HepG2 (cell line): ENCODE results near the gene KRT10. TPM values are rescaled to one million over a fixed set of nuclear protein-coding genes. Genes with fewer than 3 reads are reported as not detected.
A peak's percentile ranks its signal among the peaks of the same experiment; 100 is the strongest.

Experiments used
- CAMTA2 ChIP-seq: sonication (generic); formaldehyde crosslinking; IDR thresholded peaks from 2 replicates; pipeline ENCODE4 v1.4.0; 2020; ENCODE audit warnings: mild to moderate bottlenecking, missing genetic modification reagents, borderline replicate concordance
- JUN ChIP-seq: sonication (generic); formaldehyde crosslinking; IDR thresholded peaks from 2 replicates; pipeline ENCODE4 v1.4.0; 2020; ENCODE audit warnings: mild to moderate bottlenecking, missing genetic modification reagents
- KDM6A ChIP-seq: IDR thresholded peaks from 2 replicates; pipeline ENCODE4 v1.6.1; 2016; ENCODE audit warnings: low read depth
- MIXL1 ChIP-seq: IDR thresholded peaks from 2 replicates; pipeline ENCODE4 v1.6.1; 2016
- NFKBIZ ChIP-seq: IDR thresholded peaks from 2 replicates; pipeline ENCODE4 v1.6.1; 2018; ENCODE audit warnings: missing genetic modification reagents, missing compliant biosample characterization
- SATB2 ChIP-seq: sonication (generic); formaldehyde crosslinking; IDR thresholded peaks from 2 replicates; pipeline ENCODE4 v1.5.0; 2020; ENCODE audit warnings: missing genetic modification reagents
- SP140L ChIP-seq: sonication (generic); formaldehyde crosslinking; IDR thresholded peaks from 2 replicates; pipeline ENCODE4 v1.4.0; 2020; ENCODE audit warnings: missing genetic modification reagents, borderline replicate concordance
- STAG1 ChIP-seq: sonication (generic); formaldehyde crosslinking; IDR thresholded peaks from 2 replicates; pipeline ENCODE4 v1.4.0; 2020; ENCODE audit warnings: missing genetic modification reagents
- TEAD3 ChIP-seq: optimal IDR thresholded peaks from 2 replicates; pipeline ENCODE3; 2016; ENCODE audit warnings: borderline replicate concordance
- ZBTB38 ChIP-seq: sonication (generic); formaldehyde crosslinking; IDR thresholded peaks from 2 replicates; pipeline ENCODE4 v1.5.1; 2020; ENCODE audit warnings: mild to moderate bottlenecking, missing genetic modification reagents
- ZIK1 ChIP-seq: sonication (generic); formaldehyde crosslinking; IDR thresholded peaks from 2 replicates; pipeline ENCODE4 v1.5.0; 2020; ENCODE audit warnings: mild to moderate bottlenecking, low read depth, missing genetic modification reagents, borderline replicate concordance
- ZNF180 ChIP-seq: sonication (generic); formaldehyde crosslinking; IDR thresholded peaks from 2 replicates; pipeline ENCODE4 v1.4.0; 2020; ENCODE audit warnings: low read depth, missing genetic modification reagents, borderline replicate concordance
- ZNF562 ChIP-seq: sonication (generic); formaldehyde crosslinking; IDR thresholded peaks from 2 replicates; pipeline ENCODE4 v1.8.0; 2022; ENCODE audit warnings: missing genetic modification reagents, borderline replicate concordance
- ZNF672 ChIP-seq: sonication (generic); formaldehyde crosslinking; IDR thresholded peaks from 2 replicates; pipeline ENCODE4 v1.8.1; 2022; ENCODE audit warnings: missing genetic modification reagents
- ZSCAN9 ChIP-seq: IDR thresholded peaks from 2 replicates; pipeline ENCODE4 v1.6.1; 2016; ENCODE audit warnings: borderline replicate concordance
- polyA plus RNA-seq, 8 experiments: library from polyadenylated mRNA; depleted of rRNA in 3 of 8; stranded (reverse) in 7 of 8; unstranded in 1 of 8; fragments of >200 nt; fragmentation: Illumina TruSeq in 4 of 8; extraction: Trizol in 4 of 8; gene quantifications; 2 replicates each; pipeline versions ENCODE4 v1.2.1 to v1.2.3, GENCODE V29; 2011 to 2016; ENCODE audit warnings: low read depth in 4 of 8, missing spikeins in 1 of 8, mixed read lengths in 1 of 8; ENCODE audit not compliant: insufficient read depth in 1 of 8
- total RNA-seq, 5 experiments: library from RNA; depleted of rRNA; stranded (reverse); fragments of >200 nt; fragmentation: Illumina TruSeq; extraction: Trizol; gene quantifications; 2 replicates each; pipeline ENCODE4 v1.2.3, GENCODE V29; 2016; ENCODE audit warnings: low read depth in 1 of 5
- TF ChIP-seq, protein P1 (sequence below): sonication (generic); formaldehyde crosslinking; IDR thresholded peaks from 2 replicates; pipeline ENCODE4 v1.4.0; 2020; ENCODE audit warnings: mild to moderate bottlenecking, missing genetic modification reagents
- TF ChIP-seq, protein P2 (sequence below): sonication (generic); formaldehyde crosslinking; IDR thresholded peaks from 2 replicates; pipeline ENCODE4 v1.5.0; 2020; ENCODE audit warnings: missing genetic modification reagents
- TF ChIP-seq, protein P3 (sequence below): sonication (generic); formaldehyde crosslinking; IDR thresholded peaks from 2 replicates; pipeline ENCODE4 v1.4.0; 2020; ENCODE audit warnings: mild to moderate bottlenecking, low read depth, missing genetic modification reagents
- TF ChIP-seq, protein P4 (sequence below): sonication (generic); formaldehyde crosslinking; IDR thresholded peaks from 2 replicates; pipeline ENCODE4 v1.5.1; 2020; ENCODE audit warnings: mild to moderate bottlenecking, missing genetic modification reagents, borderline replicate concordance
- TF ChIP-seq, protein P5 (sequence below): sonication (generic); formaldehyde crosslinking; IDR thresholded peaks from 2 replicates; pipeline ENCODE4 v1.8.1; 2023; ENCODE audit warnings: mild to moderate bottlenecking, moderate library complexity, missing genetic modification reagents

The KRT10 gene
- total and polyA plus RNA-seq, 2 of the 13 experiments (the other 11 are each of a cell fraction or from before 2014, with no cell fraction given) = 25.1 to 27.5 TPM

DNA sequence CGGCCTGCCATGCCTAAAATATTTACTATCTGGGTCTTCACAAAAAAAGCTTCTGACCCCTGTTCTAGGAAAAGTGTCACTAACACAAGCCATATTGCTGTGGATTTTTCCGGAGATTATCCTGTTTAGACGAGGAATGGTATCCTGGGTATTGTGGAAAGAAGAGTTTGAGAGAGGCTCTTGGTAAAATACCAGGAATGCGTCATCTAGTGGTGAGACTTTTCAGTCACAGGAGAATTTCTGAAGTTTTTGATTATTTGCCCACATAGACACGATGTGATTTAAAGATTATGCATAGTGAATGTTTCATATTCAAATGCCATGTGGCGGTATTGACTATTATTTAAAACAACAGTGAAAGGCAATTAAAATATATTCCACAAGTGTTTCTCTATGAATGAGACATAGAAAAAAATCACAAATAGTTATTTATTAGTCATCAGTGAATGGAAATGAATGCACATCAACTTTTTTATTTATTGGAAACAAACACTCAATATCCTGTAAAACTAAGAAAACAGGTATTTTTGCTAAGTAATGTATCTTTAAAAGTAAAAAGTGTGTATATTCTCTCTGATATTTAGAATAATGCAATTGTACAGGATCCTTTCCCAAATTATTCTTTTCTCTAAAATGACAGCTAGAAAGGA lies 30.5 kb downstream of the KRT10 start (continued):
- TF ChIP-seq, protein P1, sequence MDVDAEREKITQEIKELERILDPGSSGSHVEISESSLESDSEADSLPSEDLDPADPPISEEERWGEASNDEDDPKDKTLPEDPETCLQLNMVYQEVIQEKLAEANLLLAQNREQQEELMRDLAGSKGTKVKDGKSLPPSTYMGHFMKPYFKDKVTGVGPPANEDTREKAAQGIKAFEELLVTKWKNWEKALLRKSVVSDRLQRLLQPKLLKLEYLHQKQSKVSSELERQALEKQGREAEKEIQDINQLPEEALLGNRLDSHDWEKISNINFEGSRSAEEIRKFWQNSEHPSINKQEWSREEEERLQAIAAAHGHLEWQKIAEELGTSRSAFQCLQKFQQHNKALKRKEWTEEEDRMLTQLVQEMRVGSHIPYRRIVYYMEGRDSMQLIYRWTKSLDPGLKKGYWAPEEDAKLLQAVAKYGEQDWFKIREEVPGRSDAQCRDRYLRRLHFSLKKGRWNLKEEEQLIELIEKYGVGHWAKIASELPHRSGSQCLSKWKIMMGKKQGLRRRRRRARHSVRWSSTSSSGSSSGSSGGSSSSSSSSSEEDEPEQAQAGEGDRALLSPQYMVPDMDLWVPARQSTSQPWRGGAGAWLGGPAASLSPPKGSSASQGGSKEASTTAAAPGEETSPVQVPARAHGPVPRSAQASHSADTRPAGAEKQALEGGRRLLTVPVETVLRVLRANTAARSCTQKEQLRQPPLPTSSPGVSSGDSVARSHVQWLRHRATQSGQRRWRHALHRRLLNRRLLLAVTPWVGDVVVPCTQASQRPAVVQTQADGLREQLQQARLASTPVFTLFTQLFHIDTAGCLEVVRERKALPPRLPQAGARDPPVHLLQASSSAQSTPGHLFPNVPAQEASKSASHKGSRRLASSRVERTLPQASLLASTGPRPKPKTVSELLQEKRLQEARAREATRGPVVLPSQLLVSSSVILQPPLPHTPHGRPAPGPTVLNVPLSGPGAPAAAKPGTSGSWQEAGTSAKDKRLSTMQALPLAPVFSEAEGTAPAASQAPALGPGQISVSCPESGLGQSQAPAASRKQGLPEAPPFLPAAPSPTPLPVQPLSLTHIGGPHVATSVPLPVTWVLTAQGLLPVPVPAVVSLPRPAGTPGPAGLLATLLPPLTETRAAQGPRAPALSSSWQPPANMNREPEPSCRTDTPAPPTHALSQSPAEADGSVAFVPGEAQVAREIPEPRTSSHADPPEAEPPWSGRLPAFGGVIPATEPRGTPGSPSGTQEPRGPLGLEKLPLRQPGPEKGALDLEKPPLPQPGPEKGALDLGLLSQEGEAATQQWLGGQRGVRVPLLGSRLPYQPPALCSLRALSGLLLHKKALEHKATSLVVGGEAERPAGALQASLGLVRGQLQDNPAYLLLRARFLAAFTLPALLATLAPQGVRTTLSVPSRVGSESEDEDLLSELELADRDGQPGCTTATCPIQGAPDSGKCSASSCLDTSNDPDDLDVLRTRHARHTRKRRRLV = no peak
- TF ChIP-seq, protein P2, sequence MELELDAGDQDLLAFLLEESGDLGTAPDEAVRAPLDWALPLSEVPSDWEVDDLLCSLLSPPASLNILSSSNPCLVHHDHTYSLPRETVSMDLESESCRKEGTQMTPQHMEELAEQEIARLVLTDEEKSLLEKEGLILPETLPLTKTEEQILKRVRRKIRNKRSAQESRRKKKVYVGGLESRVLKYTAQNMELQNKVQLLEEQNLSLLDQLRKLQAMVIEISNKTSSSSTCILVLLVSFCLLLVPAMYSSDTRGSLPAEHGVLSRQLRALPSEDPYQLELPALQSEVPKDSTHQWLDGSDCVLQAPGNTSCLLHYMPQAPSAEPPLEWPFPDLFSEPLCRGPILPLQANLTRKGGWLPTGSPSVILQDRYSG (CRISPR knock-in tag) = no peak
- TF ChIP-seq ZNF562 (CRISPR knock-in tag) (no peak), STAG1 (peak; percentile 63), CAMTA2 (CRISPR knock-in tag) (no peak), ZBTB38 (CRISPR knock-in tag) (no peak), ZIK1 (CRISPR knock-in tag) (no peak), TEAD3 (peak; percentile 52), ZNF672 (CRISPR knock-in tag) (no peak), ZNF180 (CRISPR knock-in tag) (no peak), ZSCAN9 (CRISPR knock-in tag) (no peak), KDM6A (CRISPR knock-in tag) (no peak), SP140L (0 out of 2 replicates have a peak, but pooled peaks have one; percentile 83), MIXL1 (CRISPR knock-in tag) (0 out of 2 replicates have a peak, but pooled peaks have one; percentile 40), NFKBIZ (CRISPR knock-in tag) (no peak), SATB2 (CRISPR knock-in tag) (no peak), JUN (CRISPR knock-in tag) (no peak)
- TF ChIP-seq, protein P3, sequence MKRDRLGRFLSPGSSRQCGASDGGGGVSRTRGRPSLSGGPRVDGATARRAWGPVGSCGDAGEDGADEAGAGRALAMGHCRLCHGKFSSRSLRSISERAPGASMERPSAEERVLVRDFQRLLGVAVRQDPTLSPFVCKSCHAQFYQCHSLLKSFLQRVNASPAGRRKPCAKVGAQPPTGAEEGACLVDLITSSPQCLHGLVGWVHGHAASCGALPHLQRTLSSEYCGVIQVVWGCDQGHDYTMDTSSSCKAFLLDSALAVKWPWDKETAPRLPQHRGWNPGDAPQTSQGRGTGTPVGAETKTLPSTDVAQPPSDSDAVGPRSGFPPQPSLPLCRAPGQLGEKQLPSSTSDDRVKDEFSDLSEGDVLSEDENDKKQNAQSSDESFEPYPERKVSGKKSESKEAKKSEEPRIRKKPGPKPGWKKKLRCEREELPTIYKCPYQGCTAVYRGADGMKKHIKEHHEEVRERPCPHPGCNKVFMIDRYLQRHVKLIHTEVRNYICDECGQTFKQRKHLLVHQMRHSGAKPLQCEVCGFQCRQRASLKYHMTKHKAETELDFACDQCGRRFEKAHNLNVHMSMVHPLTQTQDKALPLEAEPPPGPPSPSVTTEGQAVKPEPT (CRISPR knock-in tag) = no peak
- TF ChIP-seq, protein P4, sequence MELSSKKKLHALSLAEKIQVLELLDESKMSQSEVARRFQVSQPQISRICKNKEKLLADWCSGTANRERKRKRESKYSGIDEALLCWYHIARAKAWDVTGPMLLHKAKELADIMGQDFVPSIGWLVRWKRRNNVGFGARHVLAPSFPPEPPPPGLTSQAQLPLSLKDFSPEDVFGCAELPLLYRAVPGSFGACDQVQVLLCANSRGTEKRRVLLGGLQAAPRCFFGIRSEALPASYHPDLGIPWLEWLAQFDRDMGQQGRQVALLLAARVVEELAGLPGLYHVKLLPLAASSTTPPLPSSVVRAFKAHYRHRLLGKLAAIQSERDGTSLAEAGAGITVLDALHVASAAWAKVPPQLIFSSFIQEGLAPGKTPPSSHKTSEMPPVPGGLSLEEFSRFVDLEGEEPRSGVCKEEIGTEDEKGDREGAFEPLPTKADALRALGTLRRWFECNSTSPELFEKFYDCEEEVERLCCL (CRISPR knock-in tag) = no peak
- TF ChIP-seq, protein P5, sequence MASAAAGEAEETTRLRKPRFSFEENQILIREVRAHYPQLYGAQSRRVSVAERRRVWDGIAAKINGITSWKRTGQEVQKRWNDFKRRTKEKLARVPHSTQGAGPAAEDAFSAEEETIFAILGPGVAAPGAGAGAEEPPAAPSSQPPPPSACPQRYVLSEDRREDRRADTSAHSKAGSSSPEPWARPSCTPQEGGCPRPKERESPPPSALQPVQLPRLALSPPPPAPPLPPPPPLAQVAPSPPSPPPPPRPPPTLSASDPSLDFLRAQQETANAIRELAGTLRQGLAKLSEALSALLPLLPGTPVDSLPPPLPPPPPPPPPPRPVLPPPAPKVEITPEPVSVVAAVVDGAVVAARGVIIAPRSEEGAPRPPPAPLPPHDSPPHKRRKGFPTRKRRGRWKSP (CRISPR knock-in tag) = no peak
